Measurements from ENCODE around the gene ADRM1.

ADRM1 gene

GRCh38 chr20:62302341-62303061 is at the start of gene ADRM1:
Gene ADRM1, plus strand, starts transcription at chr20:62302997. Its CDS starts 572 bp downstream, at chr20:62303569.
- DNase-seq (ENCODE audit: low read depth, low spot score), result peak; percentile 59

- DNase-seq (ENCODE audit: low read depth, low spot score), result no peak
Observed at GRCh38 chr20:62253398-62253797, 49.4 kb upstream of the ADRM1 start.

GRCh38 chr20:62254021-62254724 is 48.6 kb upstream of the ADRM1 start:
- DNase-seq (ENCODE audit: low read depth, low spot score), result no peak

GRCh38 chr20:62255976-62256375 is 46.8 kb upstream of the ADRM1 start:
- DNase-seq (ENCODE audit: low read depth, low spot score), result no peak

GRCh38 chr20:62258499-62259293 is 44.1 kb upstream of the ADRM1 start:
- no peak for DNase-seq (ENCODE audit: low read depth, low spot score)

GRCh38 chr20:62259294-62259565 is 43.6 kb upstream of the ADRM1 start:
- no peak for DNase-seq (ENCODE audit: low read depth, low spot score)

- DNase-seq (ENCODE audit: low read depth, low spot score), result no peak
Observed at GRCh38 chr20:62262064-62262463, 40.7 kb upstream of the ADRM1 start.

- DNase-seq (ENCODE audit: low read depth, low spot score), result no peak
Observed at GRCh38 chr20:62263396-62263795, 39.4 kb upstream of the ADRM1 start.

GRCh38 chr20:62265365-62265764 is 37.4 kb upstream of the ADRM1 start:
- DNase-seq (ENCODE audit: low read depth, low spot score), result no peak

GRCh38 chr20:62266340-62266739 is 36.5 kb upstream of the ADRM1 start:
- DNase-seq (ENCODE audit: low read depth, low spot score), result no peak

GRCh38 chr20:62266851-62267250 is 35.9 kb upstream of the ADRM1 start:
- DNase-seq (ENCODE audit: low read depth, low spot score), result no peak

GRCh38 chr20:62267543-62267942 is 35.3 kb upstream of the ADRM1 start:
- DNase-seq (ENCODE audit: low read depth, low spot score), result no peak

- DNase-seq (ENCODE audit: low read depth, low spot score), result no peak
Observed at GRCh38 chr20:62268228-62268900, 34.4 kb upstream of the ADRM1 start.

GRCh38 chr20:62269378-62269777 is 33.4 kb upstream of the ADRM1 start:
- no peak for DNase-seq (ENCODE audit: low read depth, low spot score)

GRCh38 chr20:62269871-62270270 is 32.9 kb upstream of the ADRM1 start:
- DNase-seq (ENCODE audit: low read depth, low spot score), result no peak

- DNase-seq (ENCODE audit: low read depth, low spot score), result no peak
Observed at GRCh38 chr20:62272200-62272599, 30.6 kb upstream of the ADRM1 start.

GRCh38 chr20:62273416-62273815 is 29.4 kb upstream of the ADRM1 start:
- DNase-seq (ENCODE audit: low read depth, low spot score), result no peak

- no peak for DNase-seq (ENCODE audit: low read depth, low spot score)
Observed at GRCh38 chr20:62274332-62274950, 28.4 kb upstream of the ADRM1 start.

GRCh38 chr20:62275219-62275618 is 27.6 kb upstream of the ADRM1 start:
- no peak for DNase-seq (ENCODE audit: low read depth, low spot score)

- no peak for DNase-seq (ENCODE audit: low read depth, low spot score)
Observed at GRCh38 chr20:62276439-62276838, 26.4 kb upstream of the ADRM1 start.

- no peak for DNase-seq (ENCODE audit: low read depth, low spot score)
Observed at GRCh38 chr20:62277253-62277652, 25.5 kb upstream of the ADRM1 start.

GRCh38 chr20:62280303-62280702 is 22.5 kb upstream of the ADRM1 start:
- no peak for DNase-seq (ENCODE audit: low read depth, low spot score)

Measured in iPS DF 19.7 (cell line).